Parathyroid adenoma (tissue), 2 donors: ENCODE data around the gene ARHGAP27.
"Not testable (repeated sequence)": the region's sequence is repeated elsewhere in the genome, so short reads cannot be mapped to it uniquely, and the experiment has no call there.

Source experiments
- H2AFZ ChIP-seq: fragments of 300-600 bp; sonication (generic); one replicate; pipeline ENCODE4 v1.7.0; 2017; ENCODE audit warnings: antibody characterized with exemption, mild to moderate bottlenecking
- H3K27ac ChIP-seq: fragments of 300-600 bp; sonication (generic); one replicate; pipeline ENCODE4 v1.7.0; 2017
- H3K27me3 ChIP-seq: fragments of 300-600 bp; sonication (generic); one replicate; pipeline ENCODE4 v1.7.0; 2017; ENCODE audit warnings: low read length; ENCODE audit not compliant: control insufficient read depth, insufficient read depth
- H3K36me3 ChIP-seq: fragments of 300-600 bp; sonication (generic); one replicate; pipeline ENCODE4 v1.7.0; 2017; ENCODE audit warnings: low read length; ENCODE audit not compliant: control insufficient read depth, insufficient read depth
- H3K4me1 ChIP-seq: fragments of 300-600 bp; sonication (generic); one replicate; pipeline ENCODE4 v1.7.0; 2017; ENCODE audit warnings: control low read depth
- H3K4me2 ChIP-seq: fragments of 300-600 bp; sonication (generic); one replicate; pipeline ENCODE4 v1.7.0; 2017; ENCODE audit warnings: low read length
- H3K4me3 ChIP-seq: fragments of 300-600 bp; sonication (generic); one replicate; pipeline ENCODE4 v1.7.0; 2017; ENCODE audit warnings: low read depth, low read length
- H3K79me2 ChIP-seq: fragments of 300-600 bp; sonication (generic); one replicate; pipeline ENCODE4 v1.7.0; 2017; ENCODE audit warnings: control low read depth
- H3K9ac ChIP-seq: fragments of 300-600 bp; sonication (generic); one replicate; pipeline ENCODE4 v1.7.0; 2017; ENCODE audit warnings: mild to moderate bottlenecking
- H3K9me3 ChIP-seq: fragments of 300-600 bp; sonication (generic); one replicate; pipeline ENCODE4 v1.7.0; 2017; ENCODE audit warnings: low read length; ENCODE audit not compliant: control insufficient read depth
- TF ChIP-seq, protein P1 (sequence below): fragments of 300-600 bp; sonication (generic); IDR thresholded peaks from one replicate; pipeline ENCODE4 v1.7.0; 2017; ENCODE audit warnings: antibody characterized with exemption, mild to moderate bottlenecking
- donor health status: primary hyperparathyroidism.

ARHGAP27 gene

GRCh38 chr17:45346216-45347015, 86.3 kb downstream of the ARHGAP27 start:
- H3K27ac ChIP-seq = no peak overlapping the region
- no peak overlapping the region for H3K4me3 ChIP-seq
- no peak overlapping the region for H3K4me2 ChIP-seq
- no peaks in the 10 kb centered on the region for H3K9me3 ChIP-seq
- H3K36me3 ChIP-seq = no peaks in the 10 kb centered on the region
- H3K27me3 ChIP-seq = no peaks in the 10 kb centered on the region
- no peak overlapping the region for H2AFZ ChIP-seq
- no peak overlapping the region for H3K9ac ChIP-seq
- H3K79me2 ChIP-seq = no peaks in the 10 kb centered on the region
- TF ChIP-seq, protein P1, sequence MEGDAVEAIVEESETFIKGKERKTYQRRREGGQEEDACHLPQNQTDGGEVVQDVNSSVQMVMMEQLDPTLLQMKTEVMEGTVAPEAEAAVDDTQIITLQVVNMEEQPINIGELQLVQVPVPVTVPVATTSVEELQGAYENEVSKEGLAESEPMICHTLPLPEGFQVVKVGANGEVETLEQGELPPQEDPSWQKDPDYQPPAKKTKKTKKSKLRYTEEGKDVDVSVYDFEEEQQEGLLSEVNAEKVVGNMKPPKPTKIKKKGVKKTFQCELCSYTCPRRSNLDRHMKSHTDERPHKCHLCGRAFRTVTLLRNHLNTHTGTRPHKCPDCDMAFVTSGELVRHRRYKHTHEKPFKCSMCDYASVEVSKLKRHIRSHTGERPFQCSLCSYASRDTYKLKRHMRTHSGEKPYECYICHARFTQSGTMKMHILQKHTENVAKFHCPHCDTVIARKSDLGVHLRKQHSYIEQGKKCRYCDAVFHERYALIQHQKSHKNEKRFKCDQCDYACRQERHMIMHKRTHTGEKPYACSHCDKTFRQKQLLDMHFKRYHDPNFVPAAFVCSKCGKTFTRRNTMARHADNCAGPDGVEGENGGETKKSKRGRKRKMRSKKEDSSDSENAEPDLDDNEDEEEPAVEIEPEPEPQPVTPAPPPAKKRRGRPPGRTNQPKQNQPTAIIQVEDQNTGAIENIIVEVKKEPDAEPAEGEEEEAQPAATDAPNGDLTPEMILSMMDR = no peak
- H3K4me1 ChIP-seq = peaks cover 6% of the 10 kb centered on the region

GRCh38 chr17:45345554-45346215, 87.0 kb downstream of the ARHGAP27 start:
- H3K27me3 ChIP-seq = no peaks in the 10 kb centered on the region
- no peaks in the 10 kb centered on the region for H3K79me2 ChIP-seq
- H2AFZ ChIP-seq = peak overlapping the region; percentile 23
- no peak overlapping the region for H3K9ac ChIP-seq
- H3K36me3 ChIP-seq = no peaks in the 10 kb centered on the region
- no peak overlapping the region for H3K4me3 ChIP-seq
- no peaks in the 10 kb centered on the region for H3K9me3 ChIP-seq
- peaks cover 8% of the 10 kb centered on the region for H3K4me1 ChIP-seq
- no peak overlapping the region for H3K27ac ChIP-seq
- TF ChIP-seq, protein P1 = no peak
- H3K4me2 ChIP-seq = no peak overlapping the region

DNA sequence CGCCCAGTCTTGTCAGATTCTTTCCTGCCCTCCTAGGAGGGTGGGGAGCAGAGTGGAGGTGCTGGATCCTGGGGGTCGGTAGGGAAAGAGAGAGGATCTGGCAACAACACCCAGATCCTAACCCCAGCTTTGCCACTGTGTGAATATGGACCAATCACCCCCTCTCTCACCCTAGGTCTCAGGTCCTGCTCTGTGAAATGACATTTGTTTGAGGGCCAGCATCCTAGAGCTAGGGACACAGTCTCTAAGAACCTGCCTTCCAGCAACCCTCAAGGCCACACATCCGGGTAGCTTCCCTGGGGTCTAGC, 87.5 kb downstream of the ARHGAP27 start:
- Histone ChIP-seq H3K4me3 (no peak overlapping the region), H3K27me3 (no peaks in the 10 kb centered on the region), H3K4me2 (no peak overlapping the region), H3K9me3 (no peaks in the 10 kb centered on the region), H3K27ac (no peak overlapping the region), H3K4me1 (peaks cover 8% of the 10 kb centered on the region), H3K36me3 (no peaks in the 10 kb centered on the region), H3K79me2 (no peaks in the 10 kb centered on the region), H3K9ac (no peak overlapping the region), H2AFZ (peak overlapping the region; percentile 23)
- TF ChIP-seq, protein P1 = no peak

DNA sequence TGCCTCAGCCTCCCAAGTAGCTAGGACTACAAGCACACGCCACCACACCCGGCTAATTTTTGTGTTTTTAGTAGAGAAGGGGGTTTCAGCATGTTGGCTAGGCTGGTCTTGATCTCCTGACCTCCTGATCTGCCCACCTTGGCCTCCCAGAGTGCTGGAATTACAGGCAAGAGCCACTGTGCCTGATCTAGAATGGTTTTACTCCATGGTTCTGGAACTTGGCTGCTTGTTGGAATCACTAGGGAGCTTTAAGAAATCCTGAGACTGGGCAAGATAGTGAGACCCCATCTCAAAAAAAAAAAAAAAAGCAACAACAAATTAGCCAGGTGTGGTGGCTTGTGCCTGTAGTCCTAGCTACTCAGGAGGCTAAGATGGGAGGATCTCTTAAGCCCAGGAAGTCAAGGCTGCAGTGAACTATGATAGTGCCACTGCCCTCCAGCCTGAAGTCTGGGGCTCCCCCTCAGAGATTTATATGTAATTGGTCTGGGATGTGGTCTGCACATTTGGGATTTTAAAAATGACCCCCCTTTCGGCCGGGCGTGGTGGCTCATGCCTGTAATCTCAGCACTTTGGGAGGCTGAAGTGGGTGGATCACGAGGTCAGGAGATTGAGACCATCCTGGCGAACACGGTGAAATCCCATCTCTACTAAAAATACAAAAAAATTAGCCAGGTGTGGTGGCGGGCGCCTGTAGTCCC, 88.6 kb downstream of the ARHGAP27 start:
- H3K4me1 ChIP-seq, H3K9ac ChIP-seq, H3K27ac ChIP-seq, H3K4me3 ChIP-seq, H3K36me3 ChIP-seq, H3K79me2 ChIP-seq, H3K4me2 ChIP-seq, H2AFZ ChIP-seq, H3K9me3 ChIP-seq, H3K27me3 ChIP-seq: not testable (repeated sequence)
